Endometrial microvascular endothelial cells (primary cell): ENCODE measurements around the gene ADD3. TPM values are rescaled to one million over a fixed set of nuclear protein-coding genes. Genes with fewer than 3 reads are reported as not detected.

ENCODE experiments used
- in situ Hi-C: cut with HindIII; loops from 2 replicates; pipeline ENCODE4 v1.10.0; 2017; ENCODE audit warnings: low sequenced_read_pairs, low pct_unique_long_range_greater_than_20kb; ENCODE audit errors: inconsistent ontology term
- total RNA-seq: library from RNA; depleted of rRNA; stranded (reverse); fragments of >200 nt; gene quantifications from one replicate; pipeline ENCODE4 v1.2.3, GENCODE V29; 2015; ENCODE audit errors: inconsistent ontology term

ADD3 gene
- total RNA-seq, 1 donor from 2014 or later, result 11.0 TPM

DNA sequence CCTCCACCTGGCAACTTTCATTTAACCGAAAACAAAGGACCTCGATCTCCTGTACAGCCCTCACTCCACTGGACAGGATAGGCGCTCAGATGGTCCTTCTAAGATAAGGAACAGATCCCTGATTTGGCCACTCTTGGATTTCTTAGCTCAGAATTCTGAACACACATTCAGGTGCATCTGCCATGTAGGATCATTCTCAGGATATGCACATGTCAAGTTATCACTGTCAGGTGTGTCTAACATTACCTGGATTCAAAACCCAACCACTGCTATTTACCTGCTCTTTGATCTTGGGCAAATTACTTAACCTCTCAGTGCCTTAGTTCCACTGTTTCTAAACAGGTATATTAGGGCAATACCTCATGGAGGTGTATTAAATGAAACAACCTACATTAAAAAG is 12.2 kb upstream of the ADD3 start:
- in situ Hi-C loops, result no loop called here

DNA sequence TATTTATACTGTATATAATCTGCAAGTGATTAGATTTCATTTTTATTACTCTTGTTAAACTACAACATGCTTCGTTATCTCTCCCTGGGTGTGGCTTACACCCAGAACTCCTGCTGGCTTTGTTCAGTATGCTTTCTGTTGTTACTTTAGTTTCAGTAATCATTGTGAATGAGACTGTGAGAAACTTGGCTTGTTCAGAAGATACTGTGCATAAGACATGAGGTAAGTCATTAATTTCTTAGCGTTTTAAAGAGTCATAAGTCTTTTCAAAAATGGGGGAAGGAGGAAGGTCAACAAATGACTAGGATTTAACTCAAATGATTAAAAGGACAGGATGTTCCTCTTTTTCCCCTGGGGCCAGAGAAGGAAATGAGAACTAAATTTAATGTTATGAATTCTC is 11.6 kb upstream of the ADD3 start:
- in situ Hi-C loops, result no loop called here

DNA sequence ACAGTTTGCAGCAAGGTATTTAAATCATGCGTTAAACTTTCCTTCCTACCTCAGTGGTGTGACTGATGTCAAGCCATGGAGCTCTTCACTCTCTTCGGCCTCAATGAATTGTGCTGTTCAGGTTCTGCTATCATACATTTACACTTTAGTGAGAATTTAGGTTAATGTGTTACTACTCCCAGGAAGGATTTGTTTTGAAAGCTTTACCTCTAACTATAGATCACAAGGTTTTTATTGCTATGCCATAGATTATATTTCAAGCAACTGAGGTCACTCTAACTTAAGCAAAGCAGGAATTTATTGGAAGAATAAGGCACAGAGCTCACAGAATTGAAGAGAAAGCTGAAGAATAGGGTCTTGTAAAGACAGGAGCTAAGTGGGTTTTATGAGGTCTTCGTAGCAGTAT is 11.0 kb upstream of the ADD3 start:
- in situ Hi-C loops, result no loop called here

DNA sequence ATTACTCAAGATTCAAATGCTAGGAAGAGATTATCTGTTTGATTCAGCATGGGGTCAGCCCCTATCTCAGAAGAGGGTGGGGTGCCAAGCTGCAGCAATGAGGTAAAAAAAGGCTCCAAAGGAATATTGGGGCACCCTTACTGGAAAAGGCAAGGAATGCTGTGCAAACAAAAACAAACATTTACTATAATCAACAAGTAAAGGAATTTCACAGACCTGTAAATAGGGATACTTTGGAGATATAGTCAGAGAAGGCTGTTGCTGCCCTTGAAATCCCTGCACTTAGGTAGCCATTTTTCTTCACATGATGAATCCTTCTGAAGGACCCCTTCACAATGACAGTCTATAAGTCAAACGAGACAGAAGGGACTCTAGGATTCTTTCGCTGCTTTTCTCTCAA is 10.6 kb upstream of the ADD3 start:
- in situ Hi-C loops, result no loop called here

DNA sequence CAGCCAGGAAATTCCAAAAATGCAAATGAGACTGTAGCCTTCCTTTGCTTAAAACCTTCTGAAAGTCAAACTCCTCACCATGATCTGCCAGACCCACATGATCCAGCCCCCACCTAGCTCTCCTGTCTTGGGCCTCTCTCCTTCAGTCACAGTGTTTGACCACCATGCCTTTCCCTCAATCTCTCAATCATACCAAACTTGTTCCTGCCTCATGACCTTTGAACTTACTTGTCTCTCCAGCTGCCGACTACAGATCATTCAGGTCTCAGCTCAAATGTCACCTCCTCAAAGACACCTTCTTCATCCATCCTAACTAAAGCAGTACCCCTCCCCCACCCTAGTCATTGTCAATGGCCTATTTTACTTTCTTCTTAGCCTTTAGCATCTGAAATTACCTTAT is 9.3 kb upstream of the ADD3 start:
- in situ Hi-C loops, result no loop called here

DNA sequence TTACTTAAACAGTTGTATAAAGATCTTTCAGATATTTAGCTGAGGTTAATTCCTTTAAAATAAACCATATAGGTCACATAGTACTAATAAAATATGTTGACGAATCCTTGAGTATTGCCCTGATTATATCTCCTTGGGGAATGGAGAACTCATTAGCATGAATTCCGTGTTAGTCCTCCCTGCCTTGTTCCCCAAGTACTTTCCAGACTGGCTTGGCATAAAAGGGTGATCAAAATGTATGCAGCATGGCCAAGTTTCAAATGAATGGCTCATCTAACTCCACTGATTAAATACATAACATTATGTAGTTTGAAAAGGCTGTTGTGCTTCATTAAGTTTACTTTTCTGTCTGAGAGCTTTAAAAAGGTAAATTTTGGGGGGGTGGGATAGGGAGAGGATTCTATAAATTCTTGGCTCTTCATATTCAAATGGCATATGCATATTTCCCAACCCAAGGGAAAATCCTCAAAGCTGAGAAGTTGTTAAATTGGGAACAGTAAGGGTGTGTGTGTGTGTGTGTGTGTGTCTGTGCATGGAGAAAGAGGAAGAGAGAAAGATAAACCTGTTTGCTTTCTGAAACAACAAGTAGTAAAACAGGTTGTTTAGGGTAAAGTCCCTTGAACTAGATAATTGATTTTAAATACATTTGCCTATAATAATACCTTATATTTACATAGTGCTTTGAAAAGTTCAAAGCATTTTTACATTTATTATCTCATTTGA is 4.8 kb upstream of the ADD3 start:
- in situ Hi-C loops, result no loop called here

DNA sequence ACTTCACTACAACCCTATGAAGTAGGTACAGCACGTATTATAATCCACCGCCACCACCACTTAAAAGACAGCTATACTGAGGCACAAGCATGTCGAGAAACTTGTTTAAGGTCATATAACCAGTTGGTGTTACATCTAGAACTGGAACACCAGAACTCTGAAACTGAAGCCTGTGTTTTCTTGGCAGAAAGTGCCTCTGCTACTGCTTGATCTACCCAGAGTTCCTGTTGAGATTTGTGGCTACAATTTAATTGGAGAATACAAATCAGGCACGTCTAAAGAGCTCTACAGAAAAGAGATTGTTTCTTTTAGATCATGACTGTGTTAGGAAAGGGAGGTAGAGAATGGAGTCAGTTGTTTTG is 4.3 kb upstream of the ADD3 start:
- in situ Hi-C loops, result no loop called here

DNA sequence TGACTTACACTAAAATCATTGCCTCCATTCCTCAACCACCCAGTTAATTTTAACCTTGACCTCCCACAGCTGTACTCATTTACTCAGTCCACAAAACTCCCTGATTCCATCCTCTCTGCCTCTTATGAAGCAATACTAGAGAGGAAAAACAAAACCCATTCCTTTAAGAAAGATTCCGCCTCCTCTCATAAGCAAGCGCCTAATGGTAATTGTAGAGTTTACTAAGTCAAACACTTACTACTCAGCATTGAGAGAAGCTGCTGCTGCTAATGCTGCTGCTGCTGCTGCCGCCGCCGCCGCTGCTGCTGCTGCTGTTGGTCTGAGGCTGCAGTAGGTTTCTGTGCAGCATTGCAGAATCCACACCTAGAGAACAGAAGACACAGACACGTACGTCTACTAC is 2.1 kb upstream of the ADD3 start:
- in situ Hi-C loops, result loop anchor here (5.0 kb wide), 1 partner anchor 72 kb away; no protein-coding TSS in a partner anchor

DNA sequence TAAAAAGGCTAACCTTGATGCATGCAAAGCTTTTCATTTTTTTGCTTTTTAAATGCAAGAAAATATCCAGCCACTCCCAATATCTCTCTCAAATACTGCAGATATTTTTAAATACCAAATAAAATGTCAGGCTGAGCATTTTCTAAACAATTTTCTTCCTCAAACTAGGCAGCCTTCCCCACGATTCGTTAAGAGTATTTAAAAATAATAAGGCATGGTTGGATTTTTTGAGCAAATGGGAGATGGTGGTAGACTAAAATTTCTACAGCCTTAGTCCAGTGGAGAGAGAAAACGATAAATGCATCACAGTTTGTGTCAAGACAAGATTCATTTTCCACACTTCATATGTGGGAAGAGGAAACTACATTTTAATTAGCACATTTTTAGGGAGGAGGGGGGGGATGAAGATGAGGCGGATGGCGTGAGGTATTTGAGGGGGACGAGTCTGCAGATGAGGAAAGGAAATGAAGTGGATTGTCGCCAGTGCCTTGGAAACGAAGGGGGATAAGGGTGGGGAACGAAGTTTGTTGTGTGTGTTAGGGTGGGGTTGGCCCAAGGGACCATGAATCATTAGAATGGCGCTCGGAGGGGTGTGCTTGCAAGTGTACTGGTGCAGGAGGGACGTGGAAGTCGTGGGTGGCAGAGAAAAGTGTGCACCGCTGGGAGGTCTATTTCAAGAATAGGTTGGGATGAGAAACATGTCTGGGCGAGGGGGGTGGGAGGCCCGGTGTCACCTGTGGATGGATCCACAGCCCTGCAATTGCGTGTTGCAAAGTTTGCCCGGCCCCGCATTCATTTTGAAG is 1.2 kb upstream of the ADD3 start:
- in situ Hi-C loops, result loop anchor here (5.0 kb wide), 1 partner anchor 71 kb away; no protein-coding TSS in a partner anchor

DNA sequence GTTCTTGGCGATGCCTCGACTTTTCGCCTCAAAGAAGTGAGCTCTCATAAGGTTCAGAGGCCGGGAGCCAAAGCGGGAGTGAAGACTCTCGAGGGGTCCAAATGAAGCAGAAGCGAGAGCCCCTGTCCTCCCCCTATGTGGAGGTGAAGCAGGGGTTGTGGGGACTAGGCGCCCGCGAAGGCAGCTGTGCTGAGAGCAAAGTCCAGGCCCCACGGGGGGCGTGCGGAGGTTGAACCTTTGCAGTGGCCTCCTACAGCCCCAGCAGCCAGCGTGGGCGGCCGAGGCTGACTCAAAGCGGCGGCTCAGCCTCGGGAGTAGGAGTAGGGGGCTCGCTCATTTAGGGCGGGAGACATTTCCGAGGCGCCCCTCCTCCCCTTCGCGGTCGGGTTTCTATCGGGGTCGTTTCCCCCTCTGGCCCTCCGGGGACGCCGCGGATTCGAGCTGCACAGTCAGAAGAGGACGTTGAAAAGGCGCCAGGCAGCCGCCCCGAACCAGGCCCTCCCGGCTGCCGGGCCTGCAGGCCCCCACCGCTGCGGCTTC is 553 bp upstream of the ADD3 start:
- in situ Hi-C loops, result loop anchor here (5.0 kb wide), 1 partner anchor 70 kb away; no protein-coding TSS in a partner anchor

DNA sequence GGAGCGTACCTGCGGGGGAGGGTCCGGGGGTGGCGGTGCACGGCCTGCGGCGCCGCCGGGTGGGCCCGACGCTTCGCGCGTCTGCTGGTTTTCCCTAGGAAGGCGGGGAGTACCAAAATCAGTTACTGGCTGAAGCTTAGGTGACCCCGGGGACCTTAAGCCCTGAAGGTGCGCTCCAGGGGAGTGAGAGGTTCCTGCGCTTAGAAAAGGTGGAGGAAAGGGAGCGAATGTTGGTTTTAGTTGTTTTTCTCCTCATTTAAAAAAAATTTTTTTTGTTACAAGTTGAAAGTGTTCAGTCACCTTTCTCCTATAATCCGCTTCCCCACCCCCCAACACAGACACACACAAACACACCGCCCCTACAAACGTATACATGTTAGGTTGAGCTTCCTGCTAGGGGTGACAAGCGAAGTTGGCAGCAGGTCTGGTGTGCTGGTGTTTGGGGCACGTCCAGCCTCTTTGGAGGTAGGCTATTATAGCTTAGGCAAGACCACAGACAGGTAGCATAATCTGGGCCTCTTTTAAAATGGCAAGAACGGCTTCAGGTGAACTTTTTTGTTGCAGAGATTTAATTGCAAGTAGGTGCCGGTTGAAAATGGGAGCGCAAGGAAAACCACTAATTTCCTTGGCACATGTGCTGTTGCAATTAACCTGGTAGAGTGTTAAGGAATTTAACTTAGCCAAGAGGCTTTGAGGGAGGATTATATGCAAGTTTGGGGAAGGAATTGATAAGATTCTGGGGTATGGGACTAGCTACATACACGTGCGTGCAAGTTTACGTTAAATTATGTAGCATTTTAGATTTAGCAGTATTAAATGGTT is 945 bp downstream of the ADD3 start:
- in situ Hi-C loops, result loop anchor here (5.0 kb wide), 1 partner anchor 69 kb away; no protein-coding TSS in a partner anchor

DNA sequence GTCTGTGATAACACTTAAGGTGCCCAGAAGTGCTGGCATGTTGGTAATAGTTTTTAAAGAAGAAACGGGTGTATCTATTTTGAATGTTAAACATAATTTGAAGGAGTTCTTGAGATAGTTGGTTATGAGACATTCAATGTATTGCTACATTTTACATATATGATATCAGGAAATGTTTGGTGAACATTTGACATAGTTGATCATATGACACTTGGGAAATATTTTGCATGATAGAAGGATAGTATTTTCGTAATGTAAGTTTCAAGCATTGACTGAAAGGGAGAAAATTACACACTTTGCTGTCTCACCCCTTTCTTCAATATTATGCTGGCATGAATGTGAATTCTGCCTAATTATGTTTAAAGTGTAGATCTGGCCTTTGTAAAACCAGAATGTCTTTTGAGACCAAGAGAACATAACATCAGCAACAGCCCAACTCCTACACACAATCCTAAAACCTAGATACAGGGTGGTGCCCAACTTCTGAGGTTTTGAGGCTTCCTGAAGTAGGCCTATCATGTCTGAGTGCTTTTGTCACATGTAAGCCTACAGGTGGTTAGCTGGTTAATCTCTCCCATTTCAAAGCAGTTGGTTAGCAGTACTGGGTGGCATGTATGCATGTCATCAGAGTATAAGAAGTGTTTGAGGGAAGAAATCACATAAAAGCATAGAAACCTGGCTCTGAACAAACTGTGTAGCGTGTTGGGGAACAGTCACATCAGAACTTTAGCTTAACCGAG is 2.1 kb downstream of the ADD3 start:
- in situ Hi-C loops, result loop anchor here (5.0 kb wide), 1 partner anchor 67 kb away; no protein-coding TSS in a partner anchor

DNA sequence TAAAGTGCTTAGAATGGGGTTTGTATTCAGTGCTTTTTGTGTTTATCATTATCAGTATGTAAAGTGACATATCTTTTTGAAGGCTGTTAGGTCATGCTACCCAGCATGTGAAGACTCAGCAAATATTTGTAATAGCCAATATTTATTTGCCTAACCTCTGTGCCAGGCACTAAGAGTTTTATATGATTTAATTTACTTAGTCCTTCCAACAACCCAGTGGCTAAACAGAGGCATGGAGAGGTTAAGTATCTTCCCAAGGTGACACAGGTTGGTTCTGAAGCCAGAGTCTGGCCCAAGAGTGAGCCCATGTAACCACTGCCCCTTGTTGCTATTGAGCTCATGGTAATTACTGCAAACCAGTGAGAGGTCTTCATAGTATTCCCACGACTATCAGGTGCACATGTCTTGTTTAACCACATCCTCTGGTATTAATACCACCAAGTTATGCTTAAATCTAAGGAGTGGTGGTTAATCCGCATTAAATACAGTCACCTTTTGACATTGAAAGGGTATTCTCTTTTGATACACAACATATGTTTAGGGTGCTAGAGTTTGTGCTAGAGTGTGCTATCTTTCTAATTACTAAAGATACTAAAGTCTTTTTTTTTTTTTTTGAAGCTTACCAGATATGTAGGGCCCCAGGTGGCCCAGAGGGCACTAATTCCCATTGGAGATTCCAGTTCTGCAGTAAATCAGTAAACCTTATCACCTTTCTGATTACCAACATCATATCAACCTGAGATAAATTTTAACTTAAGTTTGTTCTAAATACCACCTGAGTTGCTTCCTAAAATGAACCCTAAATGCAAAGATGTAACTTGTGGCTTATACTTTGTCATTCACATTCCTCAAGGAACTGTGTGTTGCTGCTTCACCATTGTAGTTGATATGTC is 2.9 kb downstream of the ADD3 start:
- in situ Hi-C loops, result no loop called here

DNA sequence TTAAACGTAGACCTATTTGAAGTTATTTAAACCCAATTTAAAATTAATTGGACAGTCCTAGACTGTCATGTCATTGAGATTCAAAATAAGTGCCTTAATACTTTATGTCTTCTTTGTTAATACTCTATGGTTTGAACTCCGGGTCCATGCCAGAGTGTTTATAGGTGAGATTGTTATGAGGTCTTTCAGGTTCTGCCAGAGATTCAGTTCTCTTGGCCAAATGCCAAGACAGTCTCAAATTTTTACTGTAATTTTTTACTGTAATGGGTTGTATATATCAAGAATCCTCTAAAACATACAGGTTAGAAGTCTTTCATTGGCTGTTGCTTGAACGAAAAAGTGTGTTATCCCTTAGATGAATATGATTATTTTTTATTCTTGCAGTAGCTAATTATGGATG is 3.9 kb downstream of the ADD3 start:
- in situ Hi-C loops, result no loop called here

DNA sequence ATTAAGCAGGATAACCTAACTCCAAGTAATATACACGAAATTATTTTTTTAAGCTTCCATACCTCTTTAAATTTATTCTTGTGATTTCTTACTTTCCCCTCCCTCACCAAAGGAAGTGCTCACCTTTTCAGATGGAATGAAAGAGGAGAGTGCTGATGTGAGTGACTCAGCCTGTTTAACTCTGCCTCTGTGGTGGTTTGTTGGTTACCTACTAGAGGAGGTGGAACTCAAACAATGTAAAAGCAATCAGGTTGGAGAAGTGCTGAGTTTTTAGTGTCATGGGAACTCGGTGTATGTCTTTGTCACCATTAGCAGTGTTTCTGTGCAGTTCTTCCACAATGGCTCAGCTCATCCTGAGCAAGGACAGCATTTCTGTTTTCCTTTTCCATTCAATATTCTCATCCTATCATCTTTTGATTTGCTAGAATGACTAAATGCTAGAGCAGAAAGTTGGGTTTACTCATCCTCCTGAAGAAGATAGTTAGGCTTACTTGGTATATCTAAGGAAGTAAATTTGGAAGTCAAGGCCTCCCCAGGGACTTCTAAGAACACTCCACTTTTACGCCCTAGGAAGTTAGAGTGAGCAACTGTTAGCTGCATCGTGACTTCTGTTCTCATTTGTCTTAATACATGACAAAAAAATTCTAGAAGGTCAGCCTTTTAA is 6.0 kb downstream of the ADD3 start:
- in situ Hi-C loops, result no loop called here

DNA sequence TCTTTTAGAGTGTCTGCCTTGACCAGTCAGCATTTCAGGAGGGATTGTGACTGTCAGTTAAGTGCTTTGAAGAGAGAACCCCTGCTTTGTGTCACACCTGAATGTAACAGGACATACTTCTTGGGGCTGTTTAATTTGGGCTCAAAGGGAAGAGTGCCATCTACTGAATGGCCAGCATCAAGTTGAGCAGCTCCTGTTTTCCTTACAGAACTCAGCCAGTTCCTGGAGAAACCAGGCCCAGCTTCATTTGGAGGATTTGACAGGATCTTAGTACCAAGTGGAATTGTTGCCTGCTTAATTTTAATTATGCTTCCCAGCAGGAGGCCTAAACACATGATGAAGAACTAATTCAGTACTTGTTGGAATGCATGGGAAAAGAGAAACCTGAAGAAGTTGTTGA is 8.3 kb downstream of the ADD3 start:
- in situ Hi-C loops, result no loop called here

DNA sequence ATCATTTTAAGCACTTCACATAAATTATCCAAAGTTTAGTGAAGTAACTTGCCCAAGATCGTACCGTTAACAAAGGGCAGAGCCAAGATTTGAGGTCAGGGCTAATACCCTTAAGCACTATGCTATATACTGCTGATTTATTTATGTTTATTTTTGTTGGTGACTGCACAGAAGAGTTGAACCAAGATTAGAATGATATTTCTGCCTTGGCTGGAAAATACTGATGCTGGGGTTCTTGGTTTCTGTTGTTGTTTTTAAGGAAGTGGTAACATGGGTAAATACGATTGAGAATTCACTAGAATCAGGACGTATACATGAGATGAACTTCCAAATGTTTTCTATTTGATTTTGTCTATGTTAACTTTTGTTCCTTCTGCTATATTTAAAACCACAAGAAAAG is 9.3 kb downstream of the ADD3 start:
- in situ Hi-C loops, result no loop called here
